Epithelial cell of esophagus (primary cell): ENCODE data around the gene ENTR1.

Experiments used
- DNase-seq: peaks from one replicate; pipeline ENCODE4 v3.0.0; 2010; ENCODE audit warnings: low read depth
- H3K4me3 ChIP-seq: 2 replicates; pipeline ENCODE4 v1.5.1; 2011; ENCODE audit warnings: mild to moderate bottlenecking, low read length, control low read depth
- TF ChIP-seq, protein P1 (sequence below): IDR thresholded peaks from 2 replicates; pipeline ENCODE4 v1.5.1; 2011; ENCODE audit warnings: low read depth, mild to moderate bottlenecking, low read length, control low read depth, inconsistent platforms; ENCODE audit not compliant: insufficient read depth; ENCODE audit errors: missing control alignments

ENTR1 gene

DNA sequence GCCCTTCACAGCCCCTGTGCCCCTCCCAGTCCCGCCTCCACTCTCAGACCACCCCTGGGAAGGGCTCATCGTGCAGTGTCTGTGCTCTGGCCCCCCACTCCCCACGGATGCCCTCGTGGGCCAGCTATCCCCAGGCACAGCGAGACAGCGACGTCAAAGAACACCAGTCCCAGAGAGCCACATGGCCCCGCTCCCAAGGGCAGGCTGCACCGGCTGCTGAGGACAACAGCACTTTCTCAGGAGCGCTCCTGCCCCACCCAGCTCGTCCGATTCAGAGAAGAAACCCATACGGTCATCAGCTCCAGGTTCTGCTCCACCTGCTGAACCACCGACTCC, 5.6 kb downstream of the ENTR1 start:
- H3K4me3 ChIP-seq, result no peak overlapping the region
- DNase-seq, result no peak
- TF ChIP-seq, protein P1, sequence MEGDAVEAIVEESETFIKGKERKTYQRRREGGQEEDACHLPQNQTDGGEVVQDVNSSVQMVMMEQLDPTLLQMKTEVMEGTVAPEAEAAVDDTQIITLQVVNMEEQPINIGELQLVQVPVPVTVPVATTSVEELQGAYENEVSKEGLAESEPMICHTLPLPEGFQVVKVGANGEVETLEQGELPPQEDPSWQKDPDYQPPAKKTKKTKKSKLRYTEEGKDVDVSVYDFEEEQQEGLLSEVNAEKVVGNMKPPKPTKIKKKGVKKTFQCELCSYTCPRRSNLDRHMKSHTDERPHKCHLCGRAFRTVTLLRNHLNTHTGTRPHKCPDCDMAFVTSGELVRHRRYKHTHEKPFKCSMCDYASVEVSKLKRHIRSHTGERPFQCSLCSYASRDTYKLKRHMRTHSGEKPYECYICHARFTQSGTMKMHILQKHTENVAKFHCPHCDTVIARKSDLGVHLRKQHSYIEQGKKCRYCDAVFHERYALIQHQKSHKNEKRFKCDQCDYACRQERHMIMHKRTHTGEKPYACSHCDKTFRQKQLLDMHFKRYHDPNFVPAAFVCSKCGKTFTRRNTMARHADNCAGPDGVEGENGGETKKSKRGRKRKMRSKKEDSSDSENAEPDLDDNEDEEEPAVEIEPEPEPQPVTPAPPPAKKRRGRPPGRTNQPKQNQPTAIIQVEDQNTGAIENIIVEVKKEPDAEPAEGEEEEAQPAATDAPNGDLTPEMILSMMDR, result no peak

DNA sequence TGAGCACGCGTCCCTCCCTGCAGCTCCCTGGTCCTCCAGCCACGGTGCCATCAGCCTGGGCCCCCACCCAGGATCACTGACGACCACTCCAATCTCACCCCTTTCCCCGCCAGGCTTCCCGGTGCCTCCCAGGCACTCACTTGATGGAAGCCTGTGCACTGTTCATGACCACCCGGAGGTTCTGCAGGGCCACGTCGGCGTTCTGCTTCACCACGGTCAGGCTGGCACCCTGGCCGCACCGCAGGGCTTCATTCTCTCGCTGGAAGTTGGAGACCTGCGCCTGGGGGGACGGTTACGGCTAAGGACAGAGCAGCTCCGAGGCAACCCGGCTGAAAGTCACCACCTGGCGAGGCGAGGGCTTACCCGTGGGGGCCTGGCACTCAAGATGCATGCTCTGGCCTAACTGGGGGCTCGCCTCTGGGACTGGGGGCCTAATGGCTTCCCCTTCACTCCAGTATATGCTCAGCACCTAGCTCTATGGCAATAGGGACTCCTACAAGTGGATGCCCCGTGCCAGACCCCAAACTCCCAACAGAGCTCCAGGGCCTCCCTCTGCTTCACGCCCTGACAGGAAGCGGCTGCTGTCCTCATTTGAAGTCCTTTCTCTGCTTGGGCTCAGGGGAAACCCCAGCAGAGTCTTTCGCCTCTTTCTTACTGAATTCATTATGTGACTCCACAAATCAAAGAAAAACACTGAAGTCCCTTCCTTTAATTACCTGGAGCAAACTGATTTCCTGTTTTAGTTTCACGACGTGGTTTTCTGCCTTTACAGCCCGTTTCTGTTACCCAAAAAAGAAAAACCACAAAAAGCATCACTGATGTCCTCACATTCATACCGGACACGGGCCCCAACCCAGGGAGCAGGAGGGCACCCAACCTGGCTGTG, 6.3 kb downstream of the ENTR1 start:
- no peak overlapping the region for H3K4me3 ChIP-seq
- no peak for DNase-seq
- TF ChIP-seq, protein P1, result no peak

DNA sequence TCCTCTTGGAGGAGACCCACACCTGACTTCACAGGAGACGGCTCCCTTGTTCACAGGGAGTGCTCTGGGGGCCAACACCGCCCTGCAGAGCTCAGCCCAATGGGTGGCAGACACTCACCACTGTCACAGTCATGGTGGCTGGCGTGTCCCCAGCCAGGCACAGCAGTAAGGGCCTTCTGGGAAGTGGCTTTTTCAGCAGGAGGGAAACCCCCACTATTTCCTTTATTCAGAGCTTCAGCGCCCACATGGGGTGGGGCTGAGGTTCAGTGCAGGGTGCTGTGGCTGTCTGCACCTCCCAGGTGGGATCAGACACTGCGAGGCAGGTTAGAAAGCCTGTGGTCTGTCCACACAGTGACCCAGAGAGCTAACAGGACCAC, 6.9 kb downstream of the ENTR1 start:
- no peak overlapping the region for H3K4me3 ChIP-seq
- no peak for DNase-seq
- TF ChIP-seq, protein P1, result no peak

DNA sequence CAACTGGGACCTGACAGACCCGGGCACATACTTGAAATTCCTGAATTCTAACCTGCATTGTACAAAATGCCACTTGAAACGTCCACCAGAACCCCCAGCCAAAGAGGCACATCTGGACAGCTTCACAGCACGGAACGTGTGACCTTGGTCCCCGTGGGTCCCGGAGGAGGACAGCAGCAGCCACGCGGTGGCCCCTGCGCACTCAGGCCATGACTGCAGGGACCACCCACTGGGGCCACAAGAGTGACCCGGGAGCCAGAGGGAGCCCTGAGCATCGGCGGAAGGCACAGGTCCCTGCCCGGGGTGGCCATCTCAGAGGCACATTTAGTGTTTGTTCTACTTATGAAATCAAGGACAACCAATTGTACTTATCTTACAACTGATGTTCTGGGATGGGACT, 8.3 kb downstream of the ENTR1 start:
- TF ChIP-seq, protein P1, result no peak
- H3K4me3 ChIP-seq, result no peak overlapping the region
- DNase-seq, result no peak

DNA sequence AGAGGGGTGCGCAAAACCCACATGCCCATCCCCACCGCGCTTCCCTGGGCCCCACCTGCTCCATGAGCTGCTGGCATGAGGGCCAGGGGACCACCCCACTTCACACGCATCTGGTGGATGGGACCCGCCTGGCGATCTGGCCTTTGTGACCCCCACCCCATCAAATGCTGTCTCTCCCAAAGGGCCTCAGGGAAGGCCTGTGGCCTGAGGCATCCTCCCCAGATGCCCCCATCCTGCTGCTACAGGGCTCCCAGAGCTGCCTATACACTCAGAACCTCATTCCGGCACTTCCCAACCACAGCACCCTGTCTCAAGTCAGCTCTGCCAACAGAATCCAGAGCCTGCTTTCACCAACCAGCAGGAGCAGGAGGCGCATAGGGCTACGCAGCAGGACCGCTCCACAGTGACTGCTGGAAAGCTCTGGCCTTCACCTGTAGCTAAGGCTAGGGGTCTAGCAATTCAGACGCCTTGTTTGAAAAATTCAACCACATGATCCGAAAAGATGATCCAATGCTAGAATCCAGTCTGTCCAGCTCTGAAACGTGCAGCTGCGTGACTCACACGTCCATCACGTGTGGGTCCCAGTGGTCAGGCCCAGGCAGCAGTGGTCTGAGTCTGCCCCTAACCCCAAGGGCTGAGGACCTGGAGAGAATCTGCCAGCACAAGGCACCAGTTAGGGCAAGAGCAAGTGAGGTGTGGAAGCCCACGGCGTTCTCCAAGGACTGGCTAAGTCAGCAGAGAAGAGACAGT, 9.1 kb downstream of the ENTR1 start:
- peak; percentile 24 for DNase-seq
- TF ChIP-seq, protein P1, result no peak

DNA sequence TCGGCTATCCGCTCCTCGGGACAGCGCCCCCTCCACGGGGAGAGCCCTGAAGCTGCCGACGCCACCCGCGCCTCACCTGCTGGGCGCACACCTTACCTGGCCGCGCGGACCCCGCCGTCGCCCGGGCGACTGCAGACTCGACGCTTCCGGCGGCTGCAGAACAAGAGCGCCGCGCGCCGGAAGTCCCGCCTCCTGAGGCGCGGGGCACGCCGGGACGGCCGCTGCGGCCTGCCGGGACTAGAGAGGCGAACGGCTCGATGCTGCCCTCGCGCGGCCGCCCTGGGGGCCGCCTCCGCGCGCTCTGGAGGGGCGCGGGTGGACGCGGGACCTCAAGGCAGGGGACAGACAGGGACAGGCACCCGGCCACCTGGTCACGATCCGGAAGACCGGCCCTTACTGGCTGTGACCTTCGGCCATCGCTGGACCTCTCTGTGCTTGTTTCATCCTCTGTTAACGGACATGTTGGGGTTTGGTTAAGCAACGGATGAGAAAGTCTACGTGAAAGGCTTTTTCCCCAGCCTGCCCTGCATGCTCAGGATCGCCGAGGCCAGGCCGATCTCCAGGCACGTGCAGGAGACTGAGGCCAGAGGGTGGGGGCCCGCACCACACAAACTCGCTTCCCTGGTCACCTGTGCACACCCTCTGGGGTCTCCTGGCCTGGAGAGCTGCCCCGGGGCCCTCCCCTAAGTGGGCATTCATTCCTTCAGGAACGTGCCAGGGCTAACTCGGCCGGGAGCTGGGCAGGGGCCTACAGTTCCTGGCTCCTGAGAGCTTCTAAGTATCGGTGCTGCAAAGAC, 10.2 kb downstream of the ENTR1 start, which contains the start of gene SNAPC4:
TSS of gene SNAPC4 (minus strand) at position 133 of the 797 bp plus-strand sequence. CDS start 1,742 bp downstream, outside the sequence.
- peak; percentile 89 for DNase-seq
- H3K4me3 ChIP-seq, result peak within 1 kb of the TSS; percentile 71
- TF ChIP-seq, protein P1, result peak; percentile 41

More for the DNA sequence above, 9.1 kb downstream of the ENTR1 start:
- no peak overlapping the region for H3K4me3 ChIP-seq
